Endodermal cell (in vitro differentiated cells): ENCODE data around the gene MCTP2. TPM values are rescaled to one million over a fixed set of nuclear protein-coding genes. Genes with fewer than 3 reads are reported as not detected.

ENCODE experiments used
- DNase-seq: peaks from one replicate; pipeline ENCODE4 v3.0.0-alpha.2; 2017
- H3K27ac ChIP-seq: 2 replicates; pipeline ENCODE4 v1.5.1; 2013; ENCODE audit warnings: mild to moderate bottlenecking, low read depth, low read length, moderate library complexity
- H3K27me3 ChIP-seq: 2 replicates; pipeline ENCODE4 v1.6.1; 2013; ENCODE audit warnings: mild to moderate bottlenecking, low read length, moderate library complexity; ENCODE audit not compliant: insufficient read depth, control insufficient read depth, poor library complexity, severe bottlenecking
- H3K36me3 ChIP-seq: 2 replicates; pipeline ENCODE4 v1.7.0; 2013; ENCODE audit warnings: mild to moderate bottlenecking, low read length, moderate library complexity; ENCODE audit not compliant: control insufficient read depth, insufficient read depth
- H3K4me1 ChIP-seq: one replicate; pipeline ENCODE4 v1.7.0; 2013; ENCODE audit warnings: low read length; ENCODE audit not compliant: control insufficient read depth, insufficient read depth
- H3K4me3 ChIP-seq: 2 replicates; pipeline ENCODE4 v1.5.1; 2013; ENCODE audit warnings: mild to moderate bottlenecking, low read length, moderate library complexity
- H3K9ac ChIP-seq: 2 replicates; pipeline ENCODE4 v1.6.1; 2013; ENCODE audit warnings: mild to moderate bottlenecking, low read length, moderate library complexity; ENCODE audit not compliant: poor library complexity, severe bottlenecking; ENCODE audit errors: extremely low read depth
- H3K9me3 ChIP-seq: 2 replicates; pipeline ENCODE4 v1.6.1; 2013; ENCODE audit warnings: mild to moderate bottlenecking, low read length, moderate library complexity; ENCODE audit not compliant: control insufficient read depth
- H3K27ac Mint-ChIP-seq: 2 replicates; pipeline ENCODE4 v1.8.0; 2020; ENCODE audit warnings: mixed read lengths
- H3K27me3 Mint-ChIP-seq: 2 replicates; pipeline ENCODE4 v1.8.0; 2021; ENCODE audit warnings: mild to moderate bottlenecking, mixed read lengths; ENCODE audit not compliant: insufficient read depth
- H3K36me3 Mint-ChIP-seq: 2 replicates; pipeline ENCODE4 v1.8.0; 2020; ENCODE audit warnings: low read depth, mixed read lengths
- H3K4me1 Mint-ChIP-seq: 2 replicates; pipeline ENCODE4 v1.8.0; 2020; ENCODE audit warnings: mixed read lengths
- H3K4me3 Mint-ChIP-seq: 2 replicates; pipeline ENCODE4 v1.8.0; 2020; ENCODE audit warnings: mild to moderate bottlenecking, moderate library complexity, mixed read lengths
- H3K9me3 Mint-ChIP-seq: 2 replicates; pipeline ENCODE4 v1.8.0; 2020; ENCODE audit warnings: mild to moderate bottlenecking, mixed read lengths
- WGBS, 2 experiments: methylation state at CpG; one replicate each; pipeline versions ENCODE4 v1.1.5 to v1.1.7; 2013; ENCODE audit warnings: missing lambda C conversion rate in 2 of 2, mixed read lengths in 1 of 2; ENCODE audit not compliant: insufficient coverage in 1 of 2, insufficient read length in 1 of 2; 5-methylcytosine and 5-hydroxymethylcytosine counted together
- total RNA-seq, 2 donors: library from RNA; stranded (reverse); fragmentation: NEBNext Ultra II Directional in 1 of 2; extraction: Animal tissue kit (Norgen Biotek cat#: 25700) in 1 of 2; gene quantifications; 2 replicates in 1 of 2; 3 replicates in 1 of 2; pipeline ENCODE4 v1.2.1, GENCODE V29; 2021
- TF ChIP-seq, protein P1 (sequence below): fragments of 200-600 bp; sonication (generic); conservative IDR thresholded peaks from 2 replicates; pipeline ENCODE4 v1.5.0; 2021; ENCODE audit warnings: antibody characterized with exemption, mild to moderate bottlenecking

The MCTP2 gene
- total RNA-seq, 2 donors from 2014 or later: 9.2 to 12.1 TPM

DNA sequence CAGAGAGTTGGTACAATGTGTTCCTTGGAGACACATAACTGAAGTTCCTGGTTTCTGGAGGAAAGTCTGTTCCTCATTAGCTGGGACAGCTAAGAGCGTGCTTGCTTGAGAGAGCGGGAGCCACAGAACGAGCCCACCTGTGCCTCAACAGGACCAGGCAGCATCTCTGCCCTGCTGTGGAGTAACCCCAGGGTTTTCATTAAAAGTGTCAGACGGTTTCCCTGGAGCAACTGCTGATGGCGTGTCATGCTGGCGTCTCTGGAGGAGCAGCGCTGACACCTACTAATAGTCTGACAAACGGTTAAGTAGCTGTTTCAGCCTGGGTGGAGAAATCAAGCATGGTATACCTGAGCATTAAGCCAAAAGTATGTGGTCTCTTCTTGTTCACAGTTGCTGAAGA lies 150.0 kb downstream of the MCTP2 start:
- peak; percentile 72 for DNase-seq
- WGBS, 2 experiments: 81 to 85% methylated on average over 8 of the region's 8 CpGs
- no peaks in the 10 kb centered on the region for H3K27me3 Mint-ChIP-seq
- Histone ChIP-seq H3K9me3 (no peaks in the 10 kb centered on the region), H3K27ac (no peak overlapping the region), H3K36me3 (no peaks in the 10 kb centered on the region), H3K4me3 (no peak overlapping the region), H3K27me3 (no peaks in the 10 kb centered on the region), H3K9ac (no peak overlapping the region), H3K4me1 (no peaks in the 10 kb centered on the region)
- H3K4me3 Mint-ChIP-seq: no peak overlapping the region
- TF ChIP-seq, protein P1, sequence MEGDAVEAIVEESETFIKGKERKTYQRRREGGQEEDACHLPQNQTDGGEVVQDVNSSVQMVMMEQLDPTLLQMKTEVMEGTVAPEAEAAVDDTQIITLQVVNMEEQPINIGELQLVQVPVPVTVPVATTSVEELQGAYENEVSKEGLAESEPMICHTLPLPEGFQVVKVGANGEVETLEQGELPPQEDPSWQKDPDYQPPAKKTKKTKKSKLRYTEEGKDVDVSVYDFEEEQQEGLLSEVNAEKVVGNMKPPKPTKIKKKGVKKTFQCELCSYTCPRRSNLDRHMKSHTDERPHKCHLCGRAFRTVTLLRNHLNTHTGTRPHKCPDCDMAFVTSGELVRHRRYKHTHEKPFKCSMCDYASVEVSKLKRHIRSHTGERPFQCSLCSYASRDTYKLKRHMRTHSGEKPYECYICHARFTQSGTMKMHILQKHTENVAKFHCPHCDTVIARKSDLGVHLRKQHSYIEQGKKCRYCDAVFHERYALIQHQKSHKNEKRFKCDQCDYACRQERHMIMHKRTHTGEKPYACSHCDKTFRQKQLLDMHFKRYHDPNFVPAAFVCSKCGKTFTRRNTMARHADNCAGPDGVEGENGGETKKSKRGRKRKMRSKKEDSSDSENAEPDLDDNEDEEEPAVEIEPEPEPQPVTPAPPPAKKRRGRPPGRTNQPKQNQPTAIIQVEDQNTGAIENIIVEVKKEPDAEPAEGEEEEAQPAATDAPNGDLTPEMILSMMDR: no peak
- peaks cover 11% of the 10 kb centered on the region for H3K4me1 Mint-ChIP-seq
- peaks cover 6% of the 10 kb centered on the region for H3K36me3 Mint-ChIP-seq
- H3K9me3 Mint-ChIP-seq: peaks cover 2% of the 10 kb centered on the region
- peak overlapping the region; percentile 70 for H3K27ac Mint-ChIP-seq

DNA sequence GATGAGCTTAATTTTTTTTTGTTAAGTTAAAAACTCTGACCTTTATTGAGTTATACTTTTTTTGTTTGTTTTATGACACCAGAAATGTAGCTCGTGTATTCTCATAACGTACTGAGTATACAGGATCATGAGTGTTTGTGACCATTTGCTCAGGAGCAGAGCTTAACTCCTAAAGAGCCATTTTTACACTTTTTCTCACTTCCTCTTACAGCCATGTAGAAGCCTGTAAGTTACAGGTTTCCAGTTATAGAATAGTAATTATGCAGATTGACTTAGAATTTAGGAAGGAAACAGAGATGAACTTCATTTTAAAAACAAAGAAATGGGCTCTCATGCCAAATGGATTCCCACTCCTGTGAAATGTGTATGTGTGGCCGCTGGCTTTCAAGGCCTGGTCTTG lies 151.7 kb downstream of the MCTP2 start:
- no peak for DNase-seq
- Histone ChIP-seq H3K9ac (no peak overlapping the region), H3K36me3 (no peaks in the 10 kb centered on the region), H3K9me3 (no peaks in the 10 kb centered on the region), H3K4me3 (no peak overlapping the region), H3K27ac (no peak overlapping the region), H3K27me3 (no peaks in the 10 kb centered on the region), H3K4me1 (no peaks in the 10 kb centered on the region)
- Mint-ChIP-seq H3K4me1 (peaks cover 16% of the 10 kb centered on the region), H3K27me3 (no peaks in the 10 kb centered on the region), H3K27ac (no peak overlapping the region), H3K4me3 (no peak overlapping the region), H3K9me3 (peaks cover 2% of the 10 kb centered on the region), H3K36me3 (peaks cover 6% of the 10 kb centered on the region)
- TF ChIP-seq, protein P1: no peak
- 88 to 100% methylated on average over 1 to 3 of the region's 3 CpGs for WGBS, 2 experiments

DNA sequence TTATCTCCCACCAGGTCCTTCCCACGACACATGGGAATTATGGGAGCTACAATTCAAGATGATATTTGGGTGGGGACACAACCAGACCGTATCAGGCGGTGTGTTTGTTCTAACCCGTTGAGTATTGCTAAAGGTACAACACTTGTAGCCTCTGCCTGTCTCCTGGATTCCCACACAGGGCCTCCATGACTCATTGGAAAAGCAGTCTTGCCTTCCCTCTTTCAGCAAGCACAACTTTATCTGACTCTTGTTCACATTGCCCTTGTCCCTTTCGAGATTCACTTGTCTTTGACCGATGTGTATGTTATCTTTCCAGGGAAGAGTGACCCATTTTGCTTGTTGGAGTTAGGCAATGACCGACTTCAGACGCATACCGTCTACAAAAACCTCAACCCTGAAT lies 152.3 kb downstream of the MCTP2 start:
- Mint-ChIP-seq H3K36me3 (peaks cover 6% of the 10 kb centered on the region), H3K27ac (no peak overlapping the region), H3K4me1 (peaks cover 16% of the 10 kb centered on the region), H3K9me3 (peaks cover 2% of the 10 kb centered on the region), H3K4me3 (no peak overlapping the region), H3K27me3 (no peaks in the 10 kb centered on the region)
- no peaks in the 10 kb centered on the region for H3K27me3 ChIP-seq
- DNase-seq: no peak
- no peak overlapping the region for H3K4me3 ChIP-seq
- 93 to 98% methylated on average over 8 to 9 of the region's 9 CpGs for WGBS, 2 experiments
- H3K9me3 ChIP-seq: no peaks in the 10 kb centered on the region
- H3K27ac ChIP-seq: no peak overlapping the region
- no peak overlapping the region for H3K9ac ChIP-seq
- no peaks in the 10 kb centered on the region for H3K36me3 ChIP-seq
- H3K4me1 ChIP-seq: no peaks in the 10 kb centered on the region
- TF ChIP-seq, protein P1: no peak
